H1 (cell line): Measurements from ENCODE around the gene PTPRG. TPM values are rescaled to one million over a fixed set of nuclear protein-coding genes. Genes with fewer than 3 reads are reported as not detected.

Source experiments
- CTCF ChIA-PET: fragments of 300-600 bp; sonication (Branson Sonifier 250); formaldehyde crosslinking; loops from one replicate; lab custom pipeline; 2021; ENCODE audit not compliant: partially characterized antibody; lab: Charles Lee
- POLR2A ChIA-PET: fragments of 300-600 bp; sonication (Branson Sonifier 250); formaldehyde crosslinking; loops from one replicate; lab custom pipeline; 2021; ENCODE audit warnings: inconsistent platforms; ENCODE audit not compliant: partially characterized antibody; lab: Charles Lee
- DNase-seq, 2 experiments: peaks; one replicate each; pipeline versions ENCODE4 v3.0.0 to v3.0.0-alpha.2; 2010 to 2022; ENCODE audit warnings: low spot score in 2 of 2, low read depth in 1 of 2, mixed read lengths in 1 of 2
- FAIRE-seq: peaks from 2 replicates; lab custom pipeline; 2011; peaks lifted over from hg19 to GRCh38; lab: Jason Lieb, UNC
- H2AFZ ChIP-seq: 2 replicates; pipeline ENCODE4 v1.8.1; 2012; ENCODE audit warnings: low read length, inconsistent platforms
- H2AK5ac ChIP-seq: 2 replicates; pipeline ENCODE4 v1.6.1; 2013; ENCODE audit warnings: low read depth, low read length
- H2BK120ac ChIP-seq: replicated peaks from 2 replicates; pipeline ENCODE3; 2013; ENCODE audit warnings: low read depth, low read length, inconsistent platforms
- H2BK12ac ChIP-seq: 2 replicates; pipeline ENCODE4 v1.6.1; 2013; ENCODE audit warnings: low read depth, low read length
- H2BK15ac ChIP-seq: 2 replicates; pipeline ENCODE4 v1.6.1; 2013; ENCODE audit warnings: low read length
- H2BK20ac ChIP-seq: 2 replicates; pipeline ENCODE4 v1.6.1; 2013; ENCODE audit warnings: low read length
- H2BK5ac ChIP-seq: 2 replicates; pipeline ENCODE4 v1.6.1; 2013; ENCODE audit warnings: low read depth, low read length
- H3K14ac ChIP-seq: 2 replicates; pipeline ENCODE4 v1.6.1; 2013; ENCODE audit warnings: inconsistent platforms; ENCODE audit not compliant: insufficient read length
- H3K18ac ChIP-seq: 2 replicates; pipeline ENCODE4 v1.6.1; 2013; ENCODE audit warnings: low read length; ENCODE audit errors: extremely low read depth
- H3K23ac ChIP-seq: 2 replicates; pipeline ENCODE4 v1.6.1; 2013; ENCODE audit warnings: inconsistent platforms; ENCODE audit not compliant: insufficient read length
- H3K23me2 ChIP-seq: 2 replicates; pipeline ENCODE4 v1.6.1; 2013; ENCODE audit warnings: low read depth, low read length
- H3K27ac ChIP-seq: 2 replicates; pipeline ENCODE4 v1.6.1; 2011; ENCODE audit warnings: low read depth, low read length, inconsistent platforms
- H3K27me3 ChIP-seq, 4 experiments: replicated peaks in 1 of 4; 1 replicate in 1 of 4; 2 replicates in 3 of 4; pipeline versions ENCODE4 v1.6.1 to v1.8.1; 2011 to 2013; ENCODE audit warnings: low read length in 3 of 4, mild to moderate bottlenecking in 3 of 4, inconsistent platforms in 2 of 4, mixed read lengths in 2 of 4, moderate library complexity in 1 of 4; ENCODE audit not compliant: control insufficient read depth in 3 of 4, insufficient read depth in 3 of 4; ENCODE audit errors: extremely low read depth in 1 of 4
- H3K36me3 ChIP-seq, 4 experiments: 2 replicates each; pipeline versions ENCODE4 v1.6.1 to v1.8.1; 2011 to 2013; ENCODE audit warnings: mild to moderate bottlenecking in 4 of 4, low read length in 3 of 4, moderate library complexity in 2 of 4, control low read depth in 1 of 4, inconsistent platforms in 1 of 4; ENCODE audit not compliant: insufficient read depth in 4 of 4, control insufficient read depth in 2 of 4
- H3K4ac ChIP-seq: replicated peaks from 2 replicates; pipeline ENCODE3; 2013; ENCODE audit warnings: low read length, low read depth, mixed read lengths, inconsistent platforms; ENCODE audit not compliant: insufficient read length
- H3K4me1 ChIP-seq, 4 experiments: replicated peaks in 1 of 4; 1 replicate in 1 of 4; 2 replicates in 3 of 4; pipeline versions ENCODE4 v1.6.1 to v1.8.1; 2011 to 2013; ENCODE audit warnings: low read length in 3 of 4, inconsistent platforms in 2 of 4, mixed read lengths in 1 of 4; ENCODE audit not compliant: insufficient read depth in 4 of 4, control insufficient read depth in 3 of 4
- H3K4me2 ChIP-seq, 2 experiments: 2 replicates each; pipeline versions ENCODE4 v1.6.1 to v1.8.1; 2011 to 2013; ENCODE audit warnings: low read depth in 2 of 2, low read length in 2 of 2, control low read depth in 1 of 2, inconsistent platforms in 1 of 2, mild to moderate bottlenecking in 1 of 2; ENCODE audit not compliant: insufficient read depth in 1 of 2
- H3K4me3 ChIP-seq, 4 experiments: fragments of 200-600, 300-600 bp in 1 of 4; sonication (generic), shearing (Covaris generic), sonication (Bioruptor Twin) in 1 of 4; 2 replicates each; pipeline versions ENCODE4 v1.5.1 to v1.8.1; 2011 to 2016; ENCODE audit warnings: low read length in 4 of 4, low read depth in 3 of 4, control low read depth in 2 of 4, inconsistent platforms in 2 of 4, mild to moderate bottlenecking in 2 of 4, mixed read lengths in 1 of 4, moderate library complexity in 1 of 4; ENCODE audit not compliant: insufficient read depth in 2 of 4; ENCODE audit errors: extremely low read depth in 1 of 4
- H3K56ac ChIP-seq: replicated peaks from 2 replicates; pipeline ENCODE3; 2013; ENCODE audit warnings: low read depth, mild to moderate bottlenecking, mixed read lengths, low read length, inconsistent platforms; ENCODE audit not compliant: insufficient read length
- H3K79me1 ChIP-seq: 2 replicates; pipeline ENCODE4 v1.6.1; 2013; ENCODE audit warnings: low read depth, low read length, control low read depth
- H3K79me2 ChIP-seq, 2 experiments: 2 replicates each; pipeline versions ENCODE4 v1.6.1 to v1.8.1; 2012 to 2013; ENCODE audit warnings: low read length in 2 of 2, mild to moderate bottlenecking in 2 of 2, inconsistent platforms in 1 of 2; ENCODE audit not compliant: insufficient read depth in 2 of 2, control insufficient read depth in 1 of 2
- H3K9ac ChIP-seq, 4 experiments: replicated peaks in 1 of 4; 1 replicate in 1 of 4; 2 replicates in 3 of 4; pipeline versions ENCODE4 v1.6.1 to v1.8.1; 2011 to 2013; ENCODE audit warnings: low read depth in 3 of 4, low read length in 3 of 4, control low read depth in 2 of 4, mild to moderate bottlenecking in 2 of 4, moderate library complexity in 2 of 4, inconsistent platforms in 1 of 4; ENCODE audit errors: extremely low read depth in 1 of 4
- H3K9me3 ChIP-seq, 2 experiments: 2 replicates each; pipeline versions ENCODE4 v1.6.1 to v1.8.1; 2012 to 2013; ENCODE audit warnings: mild to moderate bottlenecking in 2 of 2, moderate library complexity in 2 of 2, control low read depth in 1 of 2, inconsistent platforms in 1 of 2, low read depth in 1 of 2, low read length in 1 of 2, mixed read lengths in 1 of 2; ENCODE audit not compliant: insufficient read depth in 2 of 2
- H4K20me1 ChIP-seq, 2 experiments: replicated peaks in 1 of 2; 2 replicates each; pipeline versions ENCODE3 to v1.8.1; 2011 to 2013; ENCODE audit warnings: inconsistent platforms in 2 of 2, low read length in 2 of 2, mild to moderate bottlenecking in 1 of 2; ENCODE audit not compliant: insufficient read depth in 2 of 2, control insufficient read depth in 1 of 2
- H4K5ac ChIP-seq: 2 replicates; pipeline ENCODE4 v1.6.1; 2013; ENCODE audit warnings: low read length, low read depth, mixed read lengths, inconsistent platforms; ENCODE audit not compliant: insufficient read length
- H4K8ac ChIP-seq: 2 replicates; pipeline ENCODE4 v1.8.0; 2013; ENCODE audit warnings: mild to moderate bottlenecking, moderate library complexity, low read length, inconsistent platforms; ENCODE audit not compliant: insufficient read depth; ENCODE audit errors: extremely low read depth
- H4K91ac ChIP-seq: replicated peaks from 2 replicates; pipeline ENCODE3; 2013; ENCODE audit warnings: low read length, mixed read lengths, inconsistent platforms; ENCODE audit not compliant: insufficient read length
- BACH1 ChIP-seq: IDR thresholded peaks from 2 replicates; pipeline ENCODE4 v1.6.1; 2012; ENCODE audit warnings: low read length, improper control_type of control experiment
- CEBPB ChIP-seq: IDR thresholded peaks from 2 replicates; pipeline ENCODE4 v1.6.1; 2012; ENCODE audit warnings: low read depth, low read length
- CHD1 ChIP-seq: IDR thresholded peaks from 2 replicates; pipeline ENCODE4 v1.6.1; 2012; ENCODE audit warnings: low read depth, low read length, improper control_type of control experiment
- CTCF ChIP-seq, 3 experiments: IDR thresholded peaks; 1 replicate in 2 of 3; 2 replicates in 1 of 3; pipeline versions ENCODE4 v1.5.1 to v1.6.1; 2011; ENCODE audit warnings: low read length in 3 of 3, mild to moderate bottlenecking in 3 of 3, inconsistent platforms in 2 of 3, low read depth in 1 of 3, moderate library complexity in 1 of 3; ENCODE audit not compliant: insufficient read depth in 1 of 3; ENCODE audit errors: control extremely low read depth in 1 of 3
- EGR1 ChIP-seq: IDR thresholded peaks from 2 replicates; pipeline ENCODE4 v1.6.1; 2011; ENCODE audit warnings: low read depth, low read length, borderline replicate concordance
- EP300 ChIP-seq, 2 experiments: IDR thresholded peaks; 1 replicate in 1 of 2; 2 replicates in 1 of 2; pipeline ENCODE4 v1.6.1; 2011 to 2012; ENCODE audit warnings: low read depth in 2 of 2, low read length in 2 of 2, mild to moderate bottlenecking in 2 of 2, borderline replicate concordance in 1 of 2, inconsistent platforms in 1 of 2, moderate library complexity in 1 of 2
- HDAC2 ChIP-seq, 2 experiments: fragments of 300-600 bp in 1 of 2; sonication (generic) in 1 of 2; IDR thresholded peaks; 2 replicates each; pipeline ENCODE4 v1.6.1; 2011 to 2012; ENCODE audit warnings: low read depth in 2 of 2, low read length in 2 of 2, mild to moderate bottlenecking in 2 of 2, moderate library complexity in 2 of 2, borderline replicate concordance in 1 of 2, inconsistent platforms in 1 of 2
- NRF1 ChIP-seq: IDR thresholded peaks from 2 replicates; pipeline ENCODE4 v1.6.1; 2011; ENCODE audit warnings: mild to moderate bottlenecking, low read depth, low read length, improper control_type of control experiment
- SAP30 ChIP-seq: fragments of 300-600 bp; sonication (generic); IDR thresholded peaks from 2 replicates; pipeline ENCODE4 v1.7.1; 2012; ENCODE audit warnings: low read length, moderate library complexity, mild to moderate bottlenecking, inconsistent platforms; ENCODE audit not compliant: insufficient read depth, insufficient replicate concordance
- SIRT6 ChIP-seq: IDR thresholded peaks from one replicate; pipeline ENCODE4 v1.7.1; 2012; ENCODE audit warnings: low read length, inconsistent platforms
- SUZ12 ChIP-seq: fragments of 200-600 bp; sonication (generic); IDR thresholded peaks from 2 replicates; pipeline ENCODE4 v1.6.1; 2012; ENCODE audit warnings: mild to moderate bottlenecking, inconsistent platforms, low read length, moderate library complexity, mixed read lengths
- TCF12 ChIP-seq: IDR thresholded peaks from 2 replicates; pipeline ENCODE4 v1.6.1; 2011; ENCODE audit warnings: low read depth, mild to moderate bottlenecking, low read length
- WGBS, 2 experiments: shearing (Covaris generic) in 1 of 2; methylation state at CpG; one replicate each; pipeline versions ENCODE4 v1.1.6 to v1.1.7; 2013 to 2015; ENCODE audit warnings: low lambda C conversion rate in 2 of 2, mixed read lengths in 2 of 2, inconsistent platforms in 1 of 2, low coverage in 1 of 2, missing lambda C conversion rate in 1 of 2; ENCODE audit not compliant: insufficient replicate concordance in 2 of 2, insufficient coverage in 1 of 2, insufficient read length in 1 of 2; ENCODE audit errors: extremely low coverage in 1 of 2, missing lambda C conversion rate in 1 of 2; 5-methylcytosine and 5-hydroxymethylcytosine counted together
- polyA plus RNA-seq, 7 experiments: library from polyadenylated mRNA; depleted of rRNA in 3 of 7; stranded (reverse) in 5 of 7; unstranded in 2 of 7; fragments of >200 nt in 5 of 7; fragments of 200-250 nt in 2 of 7; gene quantifications; 1 replicate in 5 of 7; 2 replicates in 1 of 7; 4 replicates in 1 of 7; pipeline versions ENCODE4 v1.2.1 to v1.2.3, GENCODE V29; 2011 to 2013; ENCODE audit warnings: missing spikeins in 2 of 7, mixed read lengths in 2 of 7
- total RNA-seq: library from RNA; stranded (reverse); fragmentation: NEBNext Ultra II Directional; extraction: Animal tissue kit (Norgen Biotek cat#: 25700); gene quantifications from 2 replicates; pipeline ENCODE4 v1.2.1, GENCODE V29; 2021

Gene PTPRG
- total and polyA plus RNA-seq, 2 of the 8 experiments (the other 6 are each of a cell fraction or from before 2014, with no cell fraction given): 23.3 to 96.2 TPM

- Histone ChIP-seq H4K20me1 (peaks cover 1 to 5% of the 10 kb centered on the region in 2 experiments), H4K5ac (no peak overlapping the region), H3K27ac (no peak overlapping the region), H2BK20ac (no peak overlapping the region), H2AFZ (no peak overlapping the region), H3K79me2 (peaks cover 0 to 92% of the 10 kb centered on the region in 2 experiments; a peak in 3 of 4 replicates), H3K79me1 (peaks cover 6% of the 10 kb centered on the region), H3K4ac (no peak overlapping the region), H3K23me2 (no peaks in the 10 kb centered on the region), H4K91ac (no peak overlapping the region), H3K18ac (no peak overlapping the region), H3K27me3 (no peaks in the 10 kb centered on the region), H3K36me3 (no peaks in the 10 kb centered on the region), H4K8ac (no peak overlapping the region), H3K4me1 (peaks cover under 1 to 8% (median 6%) of the 10 kb centered on the region in 4 experiments; a peak in 5 of 7 replicates), H2AK5ac (no peak overlapping the region), H3K23ac (no peak overlapping the region), H3K56ac (no peak overlapping the region), H3K14ac (no peak overlapping the region), H2BK120ac (no peak overlapping the region), H3K4me2 (no peak overlapping the region), H3K9ac (no peak overlapping the region), H3K4me3 (no peak overlapping the region), H3K9me3 (no peaks in the 10 kb centered on the region), H2BK12ac (no peak overlapping the region), H2BK15ac (no peak overlapping the region), H2BK5ac (no peak overlapping the region)
- 100% methylated on average over 1 of the region's 1 CpG; no CpG with 5 or more reads in 1 of the 2 experiments for WGBS, 2 experiments
- no peak for DNase-seq
- ChIA-PET CTCF (no interaction called here), POLR2A (no interaction called here)
- FAIRE-seq: no peak
- no peak for TF ChIP-seq EP300 (IDR thresholded peaks at IDR 0.05; ENCODE audit: borderline replicate concordance in 1 of 2, low read depth in 2 of 2, low read length in 2 of 2)
- TF ChIP-seq TCF12: no peak
- TF ChIP-seq EGR1: no peak
- TF ChIP-seq NRF1: no peak
- TF ChIP-seq CHD1: no peak
- TF ChIP-seq CTCF (IDR thresholded peaks at IDR 0.05; ENCODE audit: control extremely low read depth in 1 of 3, insufficient read depth in 1 of 3, low read depth in 1 of 3, low read length in 3 of 3): no peak
- TF ChIP-seq SIRT6: no peak
- TF ChIP-seq BACH1: no peak
- no peak for TF ChIP-seq SUZ12
- no peak for TF ChIP-seq HDAC2 (IDR thresholded peaks at IDR 0.05; ENCODE audit: borderline replicate concordance in 1 of 2, low read depth in 2 of 2, low read length in 2 of 2)
- TF ChIP-seq CEBPB: no peak
- TF ChIP-seq SAP30: no peak
Measured at GRCh38 chr3:61772456-61772855, 211.1 kb downstream of the PTPRG start.
